RWPE2 (cell line): ENCODE measurements around the gene HORMAD2.

Source experiments
- ATAC-seq: fragments of 200-7000 bp; cut with Tn5 transposase; 3 replicates; pipeline ENCODE4 v1.9.1; 2021; ENCODE audit warnings: low read depth
- DNase-seq: peaks from one replicate; pipeline ENCODE4 v3.0.0-alpha.2; 2020; ENCODE audit warnings: low spot score
- H3K27ac ChIP-seq: fragments of 450-650 bp; 2 replicates; pipeline ENCODE4 v1.5.1; 2017; ENCODE audit warnings: mild to moderate bottlenecking; ENCODE audit not compliant: poor library complexity, severe bottlenecking
- H3K27me3 ChIP-seq: fragments of 250-450 bp; sonication (Bioruptor Pico); 2 replicates; pipeline ENCODE4 v1.5.1; 2021; ENCODE audit warnings: mild to moderate bottlenecking, moderate library complexity; ENCODE audit not compliant: insufficient read depth, poor library complexity, severe bottlenecking
- H3K36me3 ChIP-seq: fragments of 250-450 bp; sonication (Bioruptor Pico); 2 replicates; pipeline ENCODE4 v1.5.1; 2020; ENCODE audit warnings: low read depth, mild to moderate bottlenecking, moderate library complexity
- H3K4me1 ChIP-seq: fragments of 250-450 bp; sonication (Bioruptor Pico); 2 replicates; pipeline ENCODE4 v1.5.1; 2021; ENCODE audit warnings: mild to moderate bottlenecking, moderate library complexity; ENCODE audit not compliant: insufficient read depth, poor library complexity, severe bottlenecking
- H3K4me3 ChIP-seq: fragments of 250-450 bp; sonication (Bioruptor Pico); 2 replicates; pipeline ENCODE4 v1.5.1; 2021; ENCODE audit warnings: mild to moderate bottlenecking, moderate library complexity; ENCODE audit not compliant: severe bottlenecking
- H3K9me3 ChIP-seq: fragments of 250-450 bp; sonication (Bioruptor Pico); 2 replicates; pipeline ENCODE4 v1.5.1; 2021; ENCODE audit warnings: mild to moderate bottlenecking, moderate library complexity; ENCODE audit not compliant: severe bottlenecking
- CTCF ChIP-seq: fragments of 450-650 bp; IDR thresholded peaks from one replicate; pipeline ENCODE4 v1.5.1; 2017; ENCODE audit warnings: mild to moderate bottlenecking, moderate library complexity; ENCODE audit not compliant: poor library complexity, severe bottlenecking

Gene HORMAD2

DNA sequence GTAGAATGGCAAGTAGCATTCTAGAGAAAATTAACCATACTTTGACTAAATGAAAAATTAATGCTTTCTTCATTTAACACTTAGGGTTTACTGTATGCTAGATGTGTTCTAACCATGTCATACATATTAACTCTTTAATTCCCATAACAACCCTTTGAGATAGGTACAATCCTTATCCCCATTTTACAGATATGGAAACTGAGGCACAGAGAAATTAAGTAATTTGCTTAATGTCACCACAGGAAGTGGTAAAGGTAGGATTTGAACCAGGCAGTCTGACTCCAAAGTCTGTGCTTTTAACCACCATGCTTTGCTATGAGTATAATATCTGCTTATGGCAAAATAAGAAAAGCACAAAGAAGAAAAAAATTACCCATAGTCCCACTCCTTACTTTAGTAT lies 106.8 kb downstream of the HORMAD2 start:
- ATAC-seq, result no peak
- H3K36me3 ChIP-seq, result no peaks in the 10 kb centered on the region

DNA sequence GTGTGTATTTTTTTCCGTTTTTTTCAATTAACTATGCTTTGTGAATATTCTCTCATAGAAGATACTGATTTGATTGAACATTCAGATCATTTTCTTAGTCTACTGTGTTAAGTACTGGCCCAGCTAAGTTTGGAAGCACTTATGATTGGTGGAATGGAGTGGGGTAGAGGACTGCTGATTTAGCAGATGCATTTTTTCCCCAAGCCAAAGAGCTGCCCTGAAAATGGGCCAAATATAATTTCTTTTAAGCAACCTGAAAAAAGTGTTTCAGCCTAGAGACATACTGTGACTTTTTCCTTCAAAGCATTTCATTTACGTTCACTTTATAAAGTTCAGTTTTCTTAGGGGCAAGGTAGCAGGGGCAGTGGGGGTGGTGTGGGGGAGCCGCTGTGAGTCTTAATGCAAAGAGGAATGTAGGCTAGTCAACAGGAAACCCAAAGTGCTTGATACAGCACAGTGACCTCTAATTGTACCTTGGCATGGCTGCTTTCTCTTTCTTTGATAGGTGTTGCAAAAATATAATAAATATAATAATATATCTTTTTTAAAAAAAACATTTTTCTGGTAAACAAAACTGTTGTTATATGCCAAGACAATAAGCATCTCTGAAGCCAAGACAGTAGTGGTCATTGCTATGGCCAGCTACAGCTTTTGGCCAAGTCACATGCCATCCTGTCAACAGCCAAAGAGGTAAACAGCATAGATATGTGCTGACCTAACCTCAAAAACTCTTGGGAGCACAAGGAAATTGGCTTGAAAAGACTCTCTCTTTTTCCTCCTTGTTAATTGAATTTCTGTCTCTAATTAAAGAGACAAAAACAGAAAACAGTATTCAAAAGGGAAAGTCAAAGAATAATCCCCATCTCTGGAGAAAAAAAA lies 107.5 kb downstream of the HORMAD2 start:
- peaks cover 4% of the 10 kb centered on the region for H3K4me1 ChIP-seq
- DNase-seq (no peak), ATAC-seq (no peak)
- no peak for TF ChIP-seq CTCF
- H3K9me3 ChIP-seq, result no peaks in the 10 kb centered on the region
- H3K27me3 ChIP-seq, result no peaks in the 10 kb centered on the region
- no peak overlapping the region for H3K27ac ChIP-seq
- no peak overlapping the region for H3K4me3 ChIP-seq
- no peaks in the 10 kb centered on the region for H3K36me3 ChIP-seq

More for the DNA sequence above, 106.8 kb downstream of the HORMAD2 start:
- no peaks in the 10 kb centered on the region for H3K4me1 ChIP-seq
- no peak overlapping the region for H3K27ac ChIP-seq
- H3K27me3 ChIP-seq, result no peaks in the 10 kb centered on the region
- DNase-seq, result no peak
- no peak for TF ChIP-seq CTCF
- no peaks in the 10 kb centered on the region for H3K9me3 ChIP-seq
- no peak overlapping the region for H3K4me3 ChIP-seq

DNA sequence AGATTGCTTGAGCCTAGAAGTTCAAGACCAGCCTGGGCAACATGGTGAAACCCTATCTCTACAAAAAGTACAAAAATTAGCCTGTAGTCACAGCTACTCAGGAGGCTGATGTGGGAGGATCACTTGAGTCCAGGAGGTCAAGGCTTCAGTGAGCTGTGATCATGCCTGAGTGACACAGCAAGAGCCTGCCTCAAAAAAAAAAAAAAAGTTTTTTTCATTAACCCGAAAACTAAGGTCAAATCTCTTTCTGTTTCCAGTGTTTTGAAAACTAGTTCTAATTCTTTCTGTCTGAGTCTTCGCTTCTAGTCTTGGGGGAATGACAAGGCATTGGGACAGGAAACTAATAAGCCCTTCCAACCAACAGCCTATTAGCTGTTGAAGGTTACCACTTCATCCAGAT lies 108.6 kb downstream of the HORMAD2 start:
- no peak for TF ChIP-seq CTCF
- Histone ChIP-seq H3K36me3 (no peaks in the 10 kb centered on the region), H3K4me3 (no peak overlapping the region), H3K9me3 (no peaks in the 10 kb centered on the region), H3K27ac (no peak overlapping the region), H3K4me1 (peaks cover 4% of the 10 kb centered on the region), H3K27me3 (no peaks in the 10 kb centered on the region)
- ATAC-seq (no peak), DNase-seq (no peak)

DNA sequence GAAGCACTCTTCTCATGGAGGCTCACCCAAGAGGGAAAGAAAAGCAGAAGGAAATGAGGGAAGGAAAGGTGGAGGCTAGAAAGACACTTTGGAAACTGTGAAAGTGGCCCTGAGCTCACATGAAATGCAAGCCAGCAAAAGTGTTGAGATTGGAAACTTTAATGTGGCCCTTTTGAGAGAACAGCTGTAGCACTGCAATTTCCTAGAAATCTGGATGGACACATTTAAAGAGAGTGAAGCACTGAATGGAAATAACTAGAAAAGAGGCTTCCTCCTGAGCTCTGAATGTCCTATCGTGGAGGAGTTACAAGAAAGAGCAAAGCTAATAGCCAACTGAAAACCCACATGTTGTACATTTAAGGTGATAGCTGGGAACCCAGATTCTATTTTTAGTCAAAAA lies 110.3 kb downstream of the HORMAD2 start:
- H3K4me1 ChIP-seq, result peaks cover 13% of the 10 kb centered on the region
- no peak for DNase-seq
- H3K9me3 ChIP-seq, result no peaks in the 10 kb centered on the region
- H3K27ac ChIP-seq, result no peak overlapping the region
- no peak overlapping the region for H3K4me3 ChIP-seq
- no peak for ATAC-seq
- no peaks in the 10 kb centered on the region for H3K27me3 ChIP-seq
- H3K36me3 ChIP-seq, result no peaks in the 10 kb centered on the region
- TF ChIP-seq CTCF, result no peak

- Histone ChIP-seq H3K4me3 (no peak overlapping the region), H3K9me3 (no peaks in the 10 kb centered on the region), H3K36me3 (no peaks in the 10 kb centered on the region), H3K27ac (no peak overlapping the region), H3K4me1 (peaks cover 17% of the 10 kb centered on the region), H3K27me3 (no peaks in the 10 kb centered on the region)
- no peak for ATAC-seq
- no peak for DNase-seq
- TF ChIP-seq CTCF, result no peak
Observed at GRCh38 chr22:30191040-30191701, 110.9 kb downstream of the HORMAD2 start.
